ENCODE data around the gene SPATA3. TPM values are rescaled to one million over a fixed set of nuclear protein-coding genes. Genes with fewer than 3 reads are reported as not detected.
"Not testable (repeated sequence)": the region's sequence is repeated elsewhere in the genome, so short reads cannot be mapped to it uniquely, and the experiment has no call there.

Gene SPATA3
- total RNA-seq, 2 donors from 2014 or later = 0.50 TPM; not detected in 1

DNA sequence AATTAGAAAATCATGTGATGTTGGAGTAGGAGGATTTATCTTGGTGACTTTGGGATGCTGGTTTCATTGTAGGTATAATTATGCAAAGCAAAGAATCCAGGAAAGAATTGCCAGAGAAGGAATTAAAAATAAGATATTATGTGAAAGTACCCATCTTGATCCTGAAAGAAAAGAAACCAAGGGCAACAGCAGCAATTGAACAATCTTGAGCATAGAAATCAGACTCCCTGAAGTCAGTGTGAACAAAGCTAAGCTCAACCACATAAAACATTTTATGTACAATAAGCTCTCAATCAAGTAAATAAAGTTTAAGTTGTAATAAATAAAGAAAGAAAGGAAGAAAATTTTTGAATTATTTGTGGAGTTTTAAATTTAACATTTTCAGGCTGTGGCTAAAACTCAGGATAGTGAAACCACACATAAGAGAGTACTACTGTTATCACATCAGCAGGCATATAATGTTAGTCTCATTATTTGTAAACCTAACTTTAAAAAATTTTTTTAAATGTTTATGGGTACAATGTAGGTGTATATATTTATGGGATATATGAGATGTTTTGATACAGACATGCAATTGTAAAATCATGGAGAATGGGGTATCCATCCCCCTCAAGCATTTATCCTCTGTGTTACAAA is 38.0 kb upstream of the SPATA3 start:
- Mint-ChIP-seq H3K27me3 (peaks cover 48 to 72% of the 10 kb centered on the region in 2 donors), H3K27ac (peak overlapping the region; percentile 84 to 88), H3K4me1 (ENCODE audit: low read depth in 2 of 2) (peaks cover 29 to 59% of the 10 kb centered on the region in 2 donors), H3K36me3 (peaks cover 9% of the 10 kb centered on the region), H3K4me3 (peak overlapping the region; percentile 80), H3K9me3 (no peaks in the 10 kb centered on the region)
- no peak for DNase-seq (ENCODE audit: low spot score)
- peak; percentile 53 to 54 for ATAC-seq

- peaks cover 24 to 48% of the 10 kb centered on the region in 2 donors for H3K4me1 Mint-ChIP-seq (ENCODE audit: low read depth in 2 of 2)
- peaks cover 18% of the 10 kb centered on the region for H3K36me3 Mint-ChIP-seq
- ATAC-seq (no peak), DNase-seq (ENCODE audit: low spot score) (no peak)
- H3K9me3 Mint-ChIP-seq = no peaks in the 10 kb centered on the region
- H3K4me3 Mint-ChIP-seq = peak overlapping the region; percentile 59
- H3K27me3 Mint-ChIP-seq = peaks cover 47 to 81% of the 10 kb centered on the region in 2 donors
- H3K27ac Mint-ChIP-seq = peak overlapping the region; percentile 35 to 88
Measured at GRCh38 chr2:230958820-230959756, 36.8 kb upstream of the SPATA3 start.

GRCh38 chr2:230960026-230960425 is 35.9 kb upstream of the SPATA3 start:
- Mint-ChIP-seq H3K4me3 (no peak overlapping the region), H3K27me3 (peaks cover 42 to 72% of the 10 kb centered on the region in 2 donors), H3K36me3 (peaks cover 18% of the 10 kb centered on the region), H3K4me1 (ENCODE audit: low read depth in 2 of 2) (peaks cover 24 to 39% of the 10 kb centered on the region in 2 donors), H3K27ac (no peak overlapping the region), H3K9me3 (no peaks in the 10 kb centered on the region)
- no peak for DNase-seq (ENCODE audit: low spot score)
- ATAC-seq = no peak

- peaks cover 41 to 67% of the 10 kb centered on the region in 2 donors for H3K27me3 Mint-ChIP-seq
- ATAC-seq = no peak
Measured at GRCh38 chr2:230961091-230961491, 34.8 kb upstream of the SPATA3 start.

GRCh38 chr2:230964136-230964730 is 31.7 kb upstream of the SPATA3 start:
- DNase-seq (ENCODE audit: low spot score) (no peak), ATAC-seq (no peak)
- Mint-ChIP-seq H3K4me1 (ENCODE audit: low read depth in 2 of 2) (peaks cover under 1 to 19% of the 10 kb centered on the region in 2 donors), H3K27ac (no peak overlapping the region), H3K4me3 (no peak overlapping the region), H3K9me3 (no peaks in the 10 kb centered on the region), H3K27me3 (peaks cover 31 to 54% of the 10 kb centered on the region in 2 donors), H3K36me3 (peaks cover 13% of the 10 kb centered on the region)

More at GRCh38 chr2:230961091-230961491, 34.8 kb upstream of the SPATA3 start:
- peaks cover 18% of the 10 kb centered on the region for H3K36me3 Mint-ChIP-seq
- H3K4me1 Mint-ChIP-seq (ENCODE audit: low read depth in 2 of 2) = peaks cover 21 to 34% of the 10 kb centered on the region in 2 donors
- no peak overlapping the region for H3K4me3 Mint-ChIP-seq
- H3K9me3 Mint-ChIP-seq = no peaks in the 10 kb centered on the region
- no peak for DNase-seq (ENCODE audit: low spot score)
- no peak overlapping the region for H3K27ac Mint-ChIP-seq

GRCh38 chr2:230967113-230967512 is 28.8 kb upstream of the SPATA3 start:
- ATAC-seq (no peak), DNase-seq (ENCODE audit: low spot score) (no peak)
- no peak overlapping the region for H3K4me3 Mint-ChIP-seq
- no peaks in the 10 kb centered on the region for H3K9me3 Mint-ChIP-seq
- H3K27me3 Mint-ChIP-seq = peaks cover 20 to 31% of the 10 kb centered on the region in 2 donors
- peaks cover 17% of the 10 kb centered on the region for H3K36me3 Mint-ChIP-seq
- no peak overlapping the region for H3K27ac Mint-ChIP-seq
- H3K4me1 Mint-ChIP-seq (ENCODE audit: low read depth in 2 of 2) = peaks cover 12 to 20% of the 10 kb centered on the region in 2 donors

- H3K4me3 Mint-ChIP-seq = peak overlapping the region; percentile 3
- H3K27me3 Mint-ChIP-seq = peaks cover 17 to 19% of the 10 kb centered on the region in 2 donors
- not testable (repeated sequence) for DNase-seq (ENCODE audit: low spot score); H3K36me3 Mint-ChIP-seq; H3K9me3 Mint-ChIP-seq; ATAC-seq
- peak overlapping the region in 1 of 2 donors; percentile 53 for H3K27ac Mint-ChIP-seq
- H3K4me1 Mint-ChIP-seq (ENCODE audit: low read depth in 2 of 2) = peaks cover 18 to 31% of the 10 kb centered on the region in 2 donors
Measured at GRCh38 chr2:230968314-230968713, 27.6 kb upstream of the SPATA3 start.

GRCh38 chr2:230968921-230969658 is 26.8 kb upstream of the SPATA3 start:
- peak in 1 of 2 donors; percentile 17 for ATAC-seq

GRCh38 chr2:230969659-230970015 is 26.3 kb upstream of the SPATA3 start:
- Mint-ChIP-seq H3K27ac (no peak overlapping the region), H3K27me3 (peaks cover 13 to 15% of the 10 kb centered on the region in 2 donors), H3K4me1 (ENCODE audit: low read depth in 2 of 2) (peaks cover 30 to 43% of the 10 kb centered on the region in 2 donors), H3K36me3 (peaks cover 4% of the 10 kb centered on the region), H3K4me3 (peak overlapping the region; percentile 16), H3K9me3 (no peaks in the 10 kb centered on the region)
- ATAC-seq = no peak
- no peak for DNase-seq (ENCODE audit: low spot score)

More at GRCh38 chr2:230968921-230969658, 26.8 kb upstream of the SPATA3 start:
- peaks cover 25 to 37% of the 10 kb centered on the region in 2 donors for H3K4me1 Mint-ChIP-seq (ENCODE audit: low read depth in 2 of 2)
- peak overlapping the region; percentile 3 for H3K4me3 Mint-ChIP-seq
- H3K27ac Mint-ChIP-seq = peak overlapping the region in 1 of 2 donors; percentile 53
- H3K9me3 Mint-ChIP-seq = no peaks in the 10 kb centered on the region
- no peak for DNase-seq (ENCODE audit: low spot score)
- H3K27me3 Mint-ChIP-seq = peaks cover 13 to 15% of the 10 kb centered on the region in 2 donors
- H3K36me3 Mint-ChIP-seq = peaks cover 4% of the 10 kb centered on the region

DNA sequence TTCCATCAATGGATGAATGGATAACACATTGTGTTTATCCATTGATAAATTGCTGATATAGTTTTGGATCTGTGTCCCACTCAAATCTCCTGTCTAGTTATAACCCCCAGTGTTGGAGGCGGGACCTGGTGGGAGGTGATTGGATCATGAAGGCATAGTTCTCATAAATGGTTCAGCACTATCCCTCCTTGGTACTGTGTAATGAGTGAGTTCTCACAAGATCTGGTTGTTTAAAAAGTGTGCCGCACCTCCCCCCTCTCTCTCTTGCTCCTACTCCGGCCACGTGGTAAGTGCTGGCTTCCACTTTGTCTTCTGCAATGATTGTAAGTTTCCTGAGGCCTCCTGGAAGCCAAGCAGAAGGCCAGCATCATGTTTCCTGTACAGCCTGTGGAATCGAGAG is 23.9 kb upstream of the SPATA3 start:
- Mint-ChIP-seq H3K4me3 (no peak overlapping the region), H3K36me3 (peaks cover 4% of the 10 kb centered on the region), H3K9me3 (no peaks in the 10 kb centered on the region), H3K27me3 (peaks cover 19 to 21% of the 10 kb centered on the region in 2 donors), H3K27ac (peak overlapping the region in 1 of 2 donors; percentile 15), H3K4me1 (ENCODE audit: low read depth in 2 of 2) (peaks cover 47 to 64% of the 10 kb centered on the region in 2 donors)
- no peak for ATAC-seq
- DNase-seq (ENCODE audit: low spot score) = no peak

- ATAC-seq (peak; percentile 98 to 99), DNase-seq (ENCODE audit: low spot score) (peak; percentile 92)
- Mint-ChIP-seq H3K9me3 (no peaks in the 10 kb centered on the region), H3K4me3 (peak overlapping the region; percentile 77), H3K36me3 (peaks cover 4% of the 10 kb centered on the region), H3K27me3 (peaks cover 12 to 24% of the 10 kb centered on the region in 2 donors), H3K27ac (peak overlapping the region; percentile 83 to 89), H3K4me1 (ENCODE audit: low read depth in 2 of 2) (peaks cover 50 to 71% of the 10 kb centered on the region in 2 donors)
Measured at GRCh38 chr2:230974096-230974913, 21.6 kb upstream of the SPATA3 start.

DNA sequence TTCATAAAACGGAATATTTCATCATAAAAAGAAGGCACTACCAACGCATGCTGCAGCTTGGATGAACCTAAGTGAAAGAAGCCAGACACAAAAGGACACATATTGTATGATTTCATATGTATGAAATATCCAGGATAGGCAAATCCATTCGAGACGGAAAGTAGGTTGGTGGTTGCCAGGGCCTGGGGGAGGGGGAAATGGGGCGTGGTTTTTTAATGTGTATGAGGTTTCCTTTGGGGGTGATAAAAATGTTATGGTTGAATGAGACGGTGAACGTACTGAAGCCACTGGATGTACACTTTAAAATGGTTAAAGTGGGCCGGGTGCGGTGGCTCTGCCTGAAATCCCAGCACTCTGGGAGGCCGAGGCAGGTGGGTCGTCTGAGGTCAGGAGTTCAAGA is 20.0 kb upstream of the SPATA3 start:
- peak overlapping the region; percentile 47 for H3K4me3 Mint-ChIP-seq
- no peak for ATAC-seq
- no peak for DNase-seq (ENCODE audit: low spot score)
- H3K36me3 Mint-ChIP-seq = peaks cover 3% of the 10 kb centered on the region
- no peaks in the 10 kb centered on the region for H3K9me3 Mint-ChIP-seq
- peaks cover 12 to 28% of the 10 kb centered on the region in 2 donors for H3K27me3 Mint-ChIP-seq
- peak overlapping the region; percentile 83 to 89 for H3K27ac Mint-ChIP-seq
- H3K4me1 Mint-ChIP-seq (ENCODE audit: low read depth in 2 of 2) = peaks cover 49 to 74% of the 10 kb centered on the region in 2 donors

All from natural killer cell treated with Interleukin-12 subunit alpha and Interleukin-12 subunit beta and Interleukin-15 and Interleukin-18, amount 100 ng/mL, for 72 hours (primary cell).